Measurements from ENCODE around the gene ENTPD7.

Gene ENTPD7

DNA sequence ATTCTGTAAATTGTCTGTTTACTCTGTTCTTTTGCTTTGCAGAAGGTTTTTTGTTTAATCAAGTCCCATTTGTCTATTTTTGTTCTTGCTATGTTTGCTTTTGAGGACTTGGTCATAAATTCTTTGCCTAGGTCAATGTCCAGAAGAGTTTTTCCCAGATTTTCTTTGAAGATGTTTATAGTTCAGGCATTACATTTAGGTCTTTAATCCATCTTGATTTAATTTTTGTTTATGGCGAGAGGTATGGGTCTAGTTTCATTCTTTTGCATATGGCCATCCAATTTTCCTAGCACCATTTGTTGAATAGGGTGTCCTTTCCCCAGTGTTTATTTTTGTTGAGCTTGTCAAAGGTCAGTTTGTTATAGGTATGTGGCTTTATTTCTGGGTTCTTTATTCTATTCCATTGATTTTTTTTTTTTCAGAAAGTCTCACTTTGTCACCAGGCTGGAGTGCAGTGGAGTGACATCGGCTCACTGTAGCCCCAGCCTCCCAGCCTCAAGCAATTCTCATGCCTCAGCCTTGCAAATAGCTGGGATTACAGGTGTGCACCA lies 11.6 kb upstream of the ENTPD7 start:
- no peak for DNase-seq (ENCODE audit: low read depth in 2 of 2)

DNA sequence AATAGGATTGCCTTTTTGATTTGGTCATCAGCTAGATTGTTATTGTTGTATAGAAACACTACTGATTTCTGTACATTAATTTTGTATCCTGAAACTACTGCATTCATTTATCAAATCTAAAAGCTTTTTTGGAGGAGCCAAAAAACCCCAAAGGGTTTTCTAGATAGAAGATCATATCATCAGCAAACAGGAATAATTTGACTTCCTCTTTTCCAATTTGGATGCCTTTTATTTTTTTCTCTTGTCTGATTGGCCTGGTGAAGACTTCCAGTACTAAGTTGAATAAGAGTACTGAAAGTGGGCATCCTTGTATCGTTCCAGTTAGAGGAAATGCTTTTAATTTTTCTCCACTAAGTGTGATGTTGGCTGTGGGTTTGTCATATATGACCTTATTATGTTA lies 10.6 kb upstream of the ENTPD7 start:
- no peak for DNase-seq (ENCODE audit: low read depth in 2 of 2)

DNA sequence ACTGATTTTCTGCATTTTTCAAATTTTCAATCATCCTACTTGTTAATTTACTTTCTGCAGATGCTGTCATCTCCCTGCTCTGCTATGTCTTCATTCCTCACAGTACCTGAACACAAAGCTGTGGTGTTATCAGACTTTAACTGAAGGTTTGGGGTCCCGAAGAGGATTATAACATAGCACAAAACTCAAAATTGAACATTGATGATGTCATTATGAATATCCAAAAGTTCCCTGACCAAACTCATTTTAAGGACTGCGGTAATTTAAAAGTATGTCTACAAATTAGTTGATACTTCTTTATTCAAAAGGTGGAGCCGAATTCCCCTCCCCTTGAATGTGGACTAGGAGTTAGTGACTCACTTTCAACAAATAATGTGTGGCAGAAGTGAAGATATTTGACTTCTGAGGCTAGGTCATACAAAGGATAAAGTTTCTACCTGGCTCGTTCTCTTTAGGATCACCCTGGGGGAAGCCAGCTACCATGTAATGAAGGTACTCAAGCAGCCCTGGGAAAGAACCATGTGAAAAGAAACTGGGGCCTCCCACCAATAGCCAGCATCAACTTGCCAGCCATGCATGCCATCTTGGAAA lies 6.4 kb upstream of the ENTPD7 start:
- DNase-seq (ENCODE audit: low read depth in 2 of 2): no peak

DNA sequence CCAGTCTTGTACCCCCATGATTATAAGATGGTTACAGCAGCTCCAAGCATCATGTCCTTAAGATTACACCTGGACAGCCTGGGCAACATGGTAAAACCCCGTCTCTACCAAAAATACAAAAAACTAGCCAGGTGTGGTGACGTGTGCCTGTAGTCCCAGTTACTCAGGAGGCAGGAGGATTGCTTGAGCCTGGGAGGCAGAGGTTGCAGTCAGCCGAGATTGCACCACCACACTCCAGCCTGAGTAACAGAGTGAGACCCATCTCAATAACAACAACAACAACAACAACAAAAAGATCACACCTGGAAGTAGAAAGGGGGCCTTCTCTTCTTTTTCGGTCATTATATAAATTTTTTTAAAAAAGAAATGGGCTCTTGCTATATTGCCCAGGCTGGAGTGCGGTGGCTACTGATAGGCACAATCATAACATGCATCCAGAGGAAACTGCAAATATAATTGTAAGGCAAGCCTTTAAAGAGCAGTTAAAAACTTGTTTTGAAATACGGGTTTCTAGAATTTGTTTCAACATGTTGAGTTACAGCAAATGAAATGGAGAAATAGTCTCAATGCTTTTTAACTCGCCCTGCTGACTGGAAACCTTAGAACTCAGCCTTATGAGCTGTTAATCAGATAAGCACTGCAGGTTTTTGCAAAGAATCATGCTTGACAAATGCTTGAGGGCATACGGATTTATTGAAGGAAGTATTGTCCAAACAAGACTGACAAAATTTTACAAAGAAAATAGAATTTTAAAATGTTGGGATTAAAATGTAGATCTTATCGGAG lies 4.7 kb upstream of the ENTPD7 start:
- no peak for DNase-seq (ENCODE audit: low read depth in 2 of 2)

DNA sequence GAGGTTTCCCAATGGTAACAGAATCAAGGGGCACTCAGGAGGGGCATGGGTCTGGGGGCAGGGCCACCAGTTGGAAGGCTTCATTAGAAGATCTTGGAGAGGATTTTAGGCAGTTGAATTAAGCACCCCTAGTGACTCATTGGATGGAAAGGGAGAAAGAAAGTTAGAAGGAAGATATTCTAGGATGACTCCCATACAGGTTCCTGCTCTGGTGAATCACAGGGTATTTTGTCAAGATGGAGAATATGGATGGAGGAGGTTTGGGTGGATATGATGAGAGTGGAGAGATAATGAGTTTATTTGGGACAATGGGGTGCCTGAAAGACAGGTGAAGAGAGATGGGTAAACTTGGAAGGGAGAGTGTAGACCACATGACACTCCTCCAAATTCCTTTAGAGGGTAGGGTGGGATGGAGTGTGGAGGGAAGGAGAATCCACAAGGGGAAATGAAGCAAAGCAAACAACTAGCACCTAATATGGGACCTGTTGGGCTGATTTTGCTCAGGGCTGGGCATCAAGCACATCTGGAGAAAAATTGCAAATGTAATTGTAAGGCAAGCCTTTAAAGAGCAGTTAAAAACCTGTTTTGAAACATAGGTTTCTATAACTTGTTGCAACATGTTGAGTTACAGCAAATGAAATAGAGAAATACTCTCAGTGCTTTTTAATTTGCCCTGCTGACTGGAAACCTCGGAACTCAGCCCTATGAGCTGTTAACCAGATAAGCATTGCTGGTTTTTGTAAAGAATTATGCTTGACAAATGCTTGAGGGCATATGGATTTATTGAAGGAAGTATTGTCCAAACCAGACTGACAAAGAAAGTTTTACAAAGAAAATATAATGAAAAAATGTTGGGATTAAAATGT lies 2.9 kb upstream of the ENTPD7 start:
- DNase-seq (ENCODE audit: low read depth in 2 of 2): no peak

DNA sequence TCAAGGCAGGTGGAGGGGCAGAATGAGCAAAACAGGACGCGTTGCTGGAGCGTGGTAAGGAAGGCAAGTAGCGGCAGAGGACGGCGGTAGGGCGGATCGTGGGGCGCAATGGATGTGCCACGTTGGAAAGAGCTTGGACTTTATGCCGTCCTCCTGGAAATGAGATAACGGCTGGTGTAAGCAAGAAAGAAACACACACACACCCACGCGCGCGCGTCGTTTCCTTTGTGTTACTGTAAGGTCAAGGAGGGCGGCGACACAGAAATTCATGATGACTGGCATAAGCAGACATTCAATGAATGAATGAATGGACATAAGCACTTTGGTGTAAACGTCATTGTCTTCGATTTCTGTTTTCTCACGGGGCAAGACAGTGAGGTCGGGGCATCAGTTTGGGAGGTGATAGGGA lies 683 bp upstream of the ENTPD7 start:
- no peak for DNase-seq (ENCODE audit: low read depth in 2 of 2)

DNA sequence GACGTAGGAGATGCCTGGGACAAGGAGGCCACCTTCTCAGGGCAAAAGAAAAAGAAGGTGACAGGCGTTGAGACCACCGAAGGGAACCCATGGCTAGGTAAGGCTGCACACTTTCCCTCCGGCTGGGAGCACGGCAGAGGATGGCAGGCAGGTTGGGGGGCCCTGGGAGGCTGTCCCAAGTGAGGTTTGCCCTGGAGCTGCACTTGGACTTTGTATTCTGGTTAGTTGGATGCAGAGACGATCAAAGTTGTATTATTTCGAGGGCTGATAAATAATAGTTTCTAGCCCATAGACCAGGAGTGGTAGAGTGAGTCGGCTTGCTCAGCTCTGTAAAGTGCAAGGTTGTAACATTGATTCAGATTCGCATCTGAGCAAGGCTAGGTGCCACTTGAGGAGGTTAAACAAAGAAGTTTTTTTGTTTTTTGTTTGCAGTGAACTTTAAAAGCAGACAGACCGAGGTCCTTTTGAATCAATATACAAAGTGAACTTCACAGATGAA lies 608 bp downstream of the ENTPD7 start:
- DNase-seq (ENCODE audit: low read depth in 2 of 2): no peak

DNA sequence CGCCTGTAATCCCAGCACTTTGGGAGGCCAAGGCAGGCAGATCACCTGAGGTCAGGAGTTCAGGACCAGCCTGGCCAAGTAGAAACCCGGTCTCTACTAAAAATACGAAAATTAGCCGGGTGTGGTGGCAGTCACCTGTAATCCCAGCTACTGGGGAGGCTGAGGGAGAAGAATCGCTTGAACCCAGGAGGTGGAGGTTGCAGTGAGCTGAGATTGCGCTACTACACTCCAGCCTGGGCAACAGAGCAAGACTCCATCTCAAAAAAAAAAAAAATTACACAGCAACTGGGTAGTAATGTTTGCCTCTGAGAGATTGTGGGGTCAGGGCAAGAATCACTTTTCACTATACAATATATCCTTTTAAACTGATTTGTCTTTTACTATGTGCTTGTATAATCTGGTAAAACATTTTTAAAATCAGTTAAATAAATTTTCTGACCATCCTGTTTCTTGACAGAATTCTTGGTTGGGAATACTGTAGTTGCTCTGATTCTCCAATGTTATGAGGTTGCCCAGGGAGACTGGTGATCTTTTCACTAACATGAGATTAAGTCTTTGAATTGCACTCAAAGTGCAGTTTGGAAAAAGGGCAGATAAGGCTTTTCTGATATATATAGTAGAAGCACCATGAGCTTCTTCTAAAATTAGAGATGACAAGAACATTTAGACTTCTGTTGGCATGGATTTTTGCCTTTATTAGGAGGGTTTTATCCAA lies 1.5 kb downstream of the ENTPD7 start:
- no peak for DNase-seq (ENCODE audit: low read depth in 2 of 2)

DNA sequence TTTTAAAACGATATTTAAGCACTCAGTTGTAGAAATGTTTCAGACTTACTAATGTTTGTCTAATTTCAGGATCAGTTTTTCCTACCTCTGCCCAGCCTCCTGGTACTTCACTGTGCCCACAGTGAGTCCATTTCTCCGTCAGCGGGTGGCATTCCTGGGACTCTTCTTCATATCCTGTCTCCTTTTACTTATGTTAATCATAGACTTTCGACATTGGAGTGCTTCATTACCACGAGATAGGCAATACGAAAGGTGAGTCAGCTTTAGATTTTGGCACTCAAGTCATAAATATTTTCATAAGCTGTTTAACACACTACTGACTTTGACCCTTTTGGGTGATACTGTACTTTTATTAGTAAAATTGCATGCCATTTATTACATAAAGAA lies 2.1 kb downstream of the ENTPD7 start:
- peak in 1 of 2 experiments; percentile 39 for DNase-seq (ENCODE audit: low read depth in 2 of 2)

DNA sequence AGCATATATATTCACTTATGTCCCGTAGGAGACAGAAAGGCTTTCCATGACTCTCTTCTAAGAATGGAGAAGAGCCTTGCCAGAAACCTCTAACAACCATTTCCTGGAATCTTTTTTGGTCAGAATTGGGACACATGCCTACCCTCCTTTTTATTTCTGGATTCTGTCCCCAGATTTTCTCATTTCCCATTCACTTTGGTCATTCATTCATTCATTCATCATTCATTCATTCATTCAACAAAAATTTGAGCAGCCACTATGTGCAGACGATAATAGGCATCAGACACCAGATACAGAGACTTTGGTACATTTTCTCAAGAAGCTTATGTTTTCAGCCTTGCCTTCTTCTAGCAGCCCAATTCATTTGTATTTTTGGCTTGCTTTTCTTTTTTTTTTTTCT lies 6.0 kb downstream of the ENTPD7 start:
- no peak for DNase-seq (ENCODE audit: low read depth in 2 of 2)

DNA sequence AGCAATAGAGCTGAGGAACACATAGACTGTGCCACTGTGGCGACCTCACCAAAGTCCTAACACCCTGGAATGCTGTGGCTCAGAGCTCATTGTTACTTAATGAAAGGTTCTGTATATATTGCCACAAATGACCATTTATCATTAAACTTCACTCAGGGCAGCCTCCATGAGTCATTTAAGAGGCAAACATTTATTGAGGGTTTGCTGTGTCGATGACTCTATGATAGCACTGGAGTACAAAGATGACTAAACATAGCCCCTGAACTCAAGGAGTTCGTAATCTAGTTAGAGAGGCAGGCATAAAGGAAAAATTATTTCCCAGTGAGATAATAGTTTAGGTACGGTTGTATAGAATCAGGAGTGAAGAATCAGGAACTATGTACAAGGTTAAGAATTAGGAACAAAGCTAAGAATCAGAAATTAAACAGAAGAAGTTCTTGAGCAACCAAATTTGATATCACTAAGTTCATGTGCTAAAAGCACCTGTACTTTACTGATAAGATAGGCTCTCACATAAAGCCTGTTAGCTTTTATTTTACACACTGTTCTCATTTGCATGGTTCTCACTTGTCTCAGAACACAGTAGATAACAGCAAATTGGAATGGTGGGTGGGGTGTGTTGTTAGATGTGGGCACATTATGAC lies 7.9 kb downstream of the ENTPD7 start:
- DNase-seq (ENCODE audit: low read depth in 2 of 2): peak; percentile 57 to 70

DNA sequence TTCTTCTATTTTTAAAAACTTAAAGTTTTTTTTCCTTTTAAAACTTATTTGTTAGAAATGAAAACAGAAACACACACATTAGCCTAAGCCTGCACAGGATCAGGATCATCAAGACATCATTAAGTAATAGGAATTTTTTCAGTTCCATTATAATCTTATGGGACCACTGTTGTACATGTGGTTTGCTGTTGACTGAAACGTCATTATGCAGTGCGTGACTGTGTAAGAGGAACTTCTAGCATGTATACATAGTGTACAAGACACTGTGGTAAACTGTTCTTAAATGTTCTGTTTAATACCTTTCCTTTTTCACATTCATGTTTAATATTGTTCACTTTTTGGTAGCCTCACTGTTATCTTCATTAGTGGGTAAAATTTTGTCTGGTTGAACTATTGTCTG lies 12.1 kb downstream of the ENTPD7 start:
- no peak for DNase-seq (ENCODE audit: low read depth in 2 of 2)

DNA sequence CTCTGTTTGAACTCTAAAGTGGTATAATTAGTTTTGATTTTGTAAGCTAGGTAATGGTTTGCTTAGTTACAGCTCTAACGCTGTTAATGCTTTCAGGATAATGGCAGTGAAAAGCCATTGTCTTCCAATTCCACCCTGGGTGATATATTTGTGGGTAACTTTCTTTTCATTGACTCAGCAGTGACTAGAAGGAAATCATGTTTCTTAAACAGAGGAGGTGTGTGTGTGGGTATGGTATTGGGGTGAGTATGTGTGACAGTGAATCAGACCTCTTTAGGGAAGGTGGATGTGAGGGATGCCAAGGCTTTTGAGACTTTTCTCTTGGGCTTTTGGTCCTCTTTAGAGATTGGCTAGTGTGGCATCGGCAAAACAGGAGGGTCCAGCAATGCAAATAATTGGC lies 13.6 kb downstream of the ENTPD7 start:
- DNase-seq (ENCODE audit: low read depth in 2 of 2): no peak

DNA sequence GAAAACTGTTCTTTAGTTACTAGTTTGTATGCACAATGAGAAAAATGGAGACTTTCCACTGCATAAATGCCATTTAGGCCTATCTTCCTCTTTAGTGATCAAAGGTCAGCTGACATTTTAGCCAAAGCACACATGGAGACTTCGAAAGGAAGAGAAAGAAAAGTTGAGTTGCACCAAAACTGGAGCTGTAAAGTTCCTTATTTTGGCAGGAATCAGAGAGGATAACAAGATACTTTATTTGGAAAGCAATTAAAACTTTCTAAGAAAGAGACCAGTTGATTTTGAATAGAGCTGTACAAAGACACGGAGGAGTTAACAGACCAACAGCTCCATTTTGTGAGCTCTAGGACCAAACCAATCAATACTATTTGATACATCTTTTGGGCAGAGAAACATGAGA lies 14.2 kb downstream of the ENTPD7 start:
- no peak for DNase-seq (ENCODE audit: low read depth in 2 of 2)

DNA sequence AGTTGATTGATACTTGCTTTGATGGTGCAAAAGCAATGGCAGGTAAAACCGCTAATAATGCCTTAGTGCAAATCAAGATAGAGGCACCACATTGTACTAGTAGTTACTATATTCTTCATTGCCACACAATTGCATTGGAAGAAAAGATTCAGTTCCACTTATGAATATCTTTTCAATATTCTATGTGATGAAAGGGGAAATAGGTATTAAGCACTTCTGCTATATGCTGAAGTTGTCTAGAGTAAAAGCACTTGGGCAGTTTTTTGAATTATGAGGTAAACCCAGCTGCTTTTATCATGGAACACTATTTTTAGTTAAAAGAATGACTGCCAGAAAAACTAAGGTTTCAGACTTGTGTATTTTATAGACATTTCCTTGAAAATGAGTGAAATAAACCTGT lies 15.5 kb downstream of the ENTPD7 start:
- DNase-seq (ENCODE audit: low read depth in 2 of 2): no peak

DNA sequence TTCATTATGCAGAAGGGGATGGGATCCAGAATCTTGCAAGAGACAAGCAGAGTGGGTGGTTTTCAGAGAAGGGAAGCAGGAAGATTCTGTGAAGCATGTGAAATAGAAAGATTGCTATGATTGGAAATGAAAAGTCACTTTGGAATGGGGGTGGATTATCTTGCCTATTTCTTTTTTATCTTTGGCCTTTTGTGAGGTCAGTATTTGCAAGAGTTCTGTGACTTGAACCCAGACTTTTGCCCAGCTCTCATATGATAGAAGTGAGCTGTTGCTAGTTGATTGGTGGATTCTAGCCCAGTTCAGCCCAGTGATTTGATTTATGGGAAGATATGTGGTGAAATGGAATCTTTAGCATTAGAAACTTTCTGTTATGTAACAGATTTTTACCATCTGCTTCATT lies 17.1 kb downstream of the ENTPD7 start:
- DNase-seq (ENCODE audit: low read depth in 2 of 2): peak; percentile 90 to 91

DNA sequence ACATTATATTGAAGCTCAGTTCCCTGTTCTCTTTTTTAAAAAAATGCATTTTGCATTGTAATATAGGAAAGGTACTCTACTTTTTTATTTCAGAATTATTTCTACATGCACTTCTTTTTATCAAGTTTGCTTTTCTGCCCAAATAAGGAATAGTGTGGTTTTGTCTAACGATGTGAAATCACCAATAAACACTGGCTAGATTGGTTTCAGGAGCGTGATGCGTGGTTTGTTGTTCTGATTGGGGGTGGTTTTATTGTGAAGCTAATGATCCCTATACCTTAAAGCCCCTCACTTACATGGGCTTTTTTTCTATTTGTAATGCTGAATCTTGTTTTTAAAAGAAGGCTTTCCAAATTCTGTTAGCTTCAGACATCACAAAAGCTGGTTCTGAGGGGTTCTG lies 17.6 kb downstream of the ENTPD7 start:
- DNase-seq (ENCODE audit: low read depth in 2 of 2): no peak

DNA sequence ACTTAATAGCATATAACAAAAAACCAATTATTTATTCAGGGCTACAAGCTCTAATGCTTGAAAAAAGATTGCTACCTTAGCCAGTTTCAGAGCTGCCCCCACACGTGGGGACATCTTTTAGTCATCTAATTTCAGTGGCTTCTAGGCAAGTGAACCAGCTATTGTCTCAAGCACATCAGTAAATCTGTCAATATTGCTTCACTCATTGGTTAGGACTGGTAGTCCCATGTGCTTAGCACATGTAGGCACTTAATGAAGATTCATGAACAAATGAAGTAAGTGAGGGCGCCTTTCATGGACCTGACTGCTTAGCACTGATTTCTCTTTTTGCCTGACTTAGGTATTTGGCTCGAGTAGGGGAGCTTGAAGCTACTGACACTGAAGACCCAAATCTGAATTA lies 19.6 kb downstream of the ENTPD7 start:
- DNase-seq (ENCODE audit: low read depth in 2 of 2): no peak

DNA sequence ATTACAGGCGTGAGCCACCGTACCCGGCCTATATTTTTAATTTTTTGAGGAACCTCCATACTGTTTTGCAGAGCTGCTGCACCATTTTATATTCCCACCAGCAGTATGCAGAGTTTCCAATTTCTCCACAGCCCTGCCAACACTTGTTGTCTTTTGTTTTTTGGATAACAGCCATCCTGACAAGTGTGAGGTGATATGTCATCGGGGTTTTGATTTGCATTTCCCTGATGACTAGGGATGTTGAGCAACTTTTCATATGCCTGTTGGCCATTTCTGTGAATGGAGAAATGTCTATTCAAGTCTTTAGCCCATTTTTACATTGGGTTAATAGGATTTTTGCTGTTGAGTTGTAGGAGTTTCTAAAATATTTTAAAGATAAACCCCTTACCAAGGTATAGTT lies 22.2 kb downstream of the ENTPD7 start:
- peak; percentile 69 to 70 for DNase-seq (ENCODE audit: low read depth in 2 of 2)

DNA sequence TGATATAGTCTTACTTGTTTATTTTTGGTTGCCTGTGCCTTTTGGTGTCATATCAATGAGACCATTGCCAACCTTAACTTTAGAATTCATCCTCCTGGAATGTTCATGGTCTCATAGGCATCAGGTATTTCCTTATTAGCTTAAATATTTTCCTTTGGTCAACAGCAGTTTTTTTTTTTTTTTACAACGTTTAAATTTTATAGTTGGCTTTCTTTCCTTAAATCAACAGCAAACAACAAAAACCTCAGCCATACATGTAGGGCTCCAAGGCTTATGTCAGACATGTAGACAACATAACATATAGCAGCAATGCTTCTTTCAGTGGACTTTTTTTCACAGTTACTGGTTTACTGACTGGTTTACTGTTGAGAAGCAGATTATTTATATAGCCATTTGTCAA lies 22.7 kb downstream of the ENTPD7 start:
- DNase-seq (ENCODE audit: low read depth in 2 of 2): no peak

DNA sequence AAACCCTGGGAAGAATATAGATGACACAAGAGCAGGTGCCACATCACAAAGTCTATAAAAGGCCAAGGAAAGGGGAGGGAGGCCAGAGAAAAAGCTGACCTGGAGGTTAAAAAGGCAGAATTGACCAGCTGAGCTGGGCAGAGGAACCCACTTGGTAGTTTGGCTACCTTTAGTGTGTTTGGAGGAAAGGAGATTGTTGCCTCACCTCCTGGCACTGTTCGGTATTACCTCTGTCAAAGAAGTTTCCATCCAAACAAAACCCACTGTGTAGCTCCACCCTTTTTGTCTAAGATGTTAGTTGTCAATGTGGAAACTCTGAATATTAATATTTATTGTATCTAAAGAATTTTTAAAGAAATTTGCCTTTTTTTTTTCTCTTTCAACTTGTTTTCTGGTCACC lies 23.4 kb downstream of the ENTPD7 start:
- DNase-seq (ENCODE audit: low read depth in 2 of 2): no peak

All from fibroblast of skin of left quadriceps (primary cell).